PFSK-1 (cell line): ENCODE measurements around the gene BAHD1.

Experiments
- FOXP2 ChIP-seq: optimal IDR thresholded peaks from 2 replicates; pipeline ENCODE3; 2011; ENCODE audit warnings: borderline replicate concordance, control low read depth, inconsistent platforms; ENCODE audit not compliant: insufficient read depth; ENCODE audit errors: extremely low read length, extremely low read depth
- POLR2AphosphoS5 ChIP-seq: IDR thresholded peaks from 2 replicates; pipeline ENCODE4 v1.6.1; 2012; ENCODE audit warnings: low read depth, mild to moderate bottlenecking, control low read depth, low read length, moderate library complexity
- REST ChIP-seq, 2 experiments: IDR thresholded peaks; 2 replicates each; pipeline versions ENCODE4 v1.6.1 to v1.8.0; 2011 to 2012; ENCODE audit warnings: low read depth in 2 of 2, low read length in 2 of 2, control low read depth in 1 of 2, inconsistent platforms in 1 of 2, mild to moderate bottlenecking in 1 of 2, moderate library complexity in 1 of 2; ENCODE audit not compliant: insufficient read depth in 1 of 2
- SIN3A ChIP-seq: IDR thresholded peaks from 2 replicates; pipeline ENCODE4 v1.6.1; 2012; ENCODE audit warnings: mild to moderate bottlenecking, low read length, moderate library complexity, borderline replicate concordance; ENCODE audit not compliant: insufficient read depth
- TAF1 ChIP-seq: IDR thresholded peaks from 2 replicates; pipeline ENCODE4 v1.6.1; 2012; ENCODE audit warnings: low read length, control low read depth, borderline replicate concordance; ENCODE audit not compliant: insufficient read depth

The BAHD1 gene

GRCh38 chr15:40498418-40498817 lies 57.7 kb downstream of the BAHD1 start:
- TF ChIP-seq TAF1 (no peak), POLR2AphosphoS5 (no peak), REST (IDR thresholded peaks at IDR 0.05; ENCODE audit: insufficient read depth in 1 of 2, low read depth in 2 of 2, low read length in 2 of 2) (no peak), SIN3A (no peak), FOXP2 (no peak)

DNA sequence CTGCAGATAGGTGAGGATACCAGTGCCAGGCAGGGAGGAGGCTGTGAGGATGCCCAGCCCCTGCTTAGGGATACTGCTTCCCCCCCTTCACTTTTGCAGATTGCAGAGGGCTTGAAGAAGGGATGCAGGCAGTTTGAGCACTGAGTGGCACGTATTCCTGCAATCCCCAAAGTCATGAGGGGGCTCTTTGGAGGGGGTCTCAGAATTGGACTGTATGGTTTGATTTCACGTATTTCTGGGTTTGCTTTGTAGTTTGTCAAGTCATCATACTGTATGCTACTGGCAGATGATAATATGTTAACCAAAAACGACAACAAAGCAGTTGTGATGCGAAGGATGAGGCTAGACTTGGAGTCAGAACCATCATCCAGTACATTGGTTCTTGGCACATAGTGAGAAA lies 58.1 kb downstream of the BAHD1 start:
- TF ChIP-seq POLR2AphosphoS5 (no peak), SIN3A (no peak), TAF1 (no peak), FOXP2 (no peak), REST (IDR thresholded peaks at IDR 0.05; ENCODE audit: insufficient read depth in 1 of 2, low read depth in 2 of 2, low read length in 2 of 2) (no peak)

GRCh38 chr15:40499931-40500330 lies 59.2 kb downstream of the BAHD1 start:
- TF ChIP-seq SIN3A (no peak), POLR2AphosphoS5 (no peak), REST (IDR thresholded peaks at IDR 0.05; ENCODE audit: insufficient read depth in 1 of 2, low read depth in 2 of 2, low read length in 2 of 2) (no peak), TAF1 (no peak), FOXP2 (no peak)

- no peak for TF ChIP-seq REST (IDR thresholded peaks at IDR 0.05; ENCODE audit: insufficient read depth in 1 of 2, low read depth in 2 of 2, low read length in 2 of 2)
- TF ChIP-seq SIN3A, result no peak
- TF ChIP-seq FOXP2, result no peak
These were observed 60.0 kb downstream of the BAHD1 start for GRCh38 chr15:40500568-40501330.
